ENCODE data around the gene LSR.

Gene LSR

GRCh38 chr19:35292421-35293362, 43.9 kb downstream of the LSR start:
- Histone ChIP-seq H3K9ac (ENCODE audit: low read depth, low read length) (no peak overlapping the region), H3K27me3 (ENCODE audit: insufficient read depth, low read length) (no peaks in the 10 kb centered on the region), H3K27ac (ENCODE audit: low read depth, low read length) (no peak overlapping the region), H3K4me3 (ENCODE audit: low read length) (no peak overlapping the region), H3K4me1 (ENCODE audit: insufficient read depth, low read length) (peaks cover 6% of the 10 kb centered on the region; the same call in 1 of the 2 replicates), H3K9me3 (ENCODE audit: insufficient read depth, low read depth, low read length) (no peaks in the 10 kb centered on the region), H3K36me3 (ENCODE audit: insufficient read depth, low read length) (no peaks in the 10 kb centered on the region)
- WGBS, result 88% methylated on average over 23 of the region's 23 CpGs

DNA sequence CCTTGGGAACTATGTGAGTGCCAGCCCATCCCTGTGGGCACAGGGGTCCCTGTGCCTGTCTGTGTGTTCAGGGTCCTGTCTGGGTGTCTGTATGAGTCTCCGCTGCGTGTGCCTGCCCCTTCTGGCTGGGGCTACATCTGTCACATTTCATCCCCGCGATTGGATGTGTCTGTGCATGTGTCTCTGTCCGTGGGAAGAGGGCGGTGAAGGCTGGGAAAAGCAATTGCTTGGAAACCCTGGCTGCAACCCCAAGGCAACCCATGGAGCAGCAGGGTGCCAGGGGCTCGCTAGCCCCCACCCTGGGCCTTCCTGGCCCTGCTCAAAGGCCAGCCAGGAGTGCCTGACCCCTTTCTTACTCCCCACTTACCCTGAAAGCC, 44.5 kb downstream of the LSR start:
- Histone ChIP-seq H3K9me3 (ENCODE audit: insufficient read depth, low read depth, low read length) (no peaks in the 10 kb centered on the region), H3K4me3 (ENCODE audit: low read length) (no peak overlapping the region), H3K4me1 (ENCODE audit: insufficient read depth, low read length) (peaks cover 6% of the 10 kb centered on the region; the same call in 1 of the 2 replicates), H3K27ac (ENCODE audit: low read depth, low read length) (no peak overlapping the region), H3K27me3 (ENCODE audit: insufficient read depth, low read length) (no peaks in the 10 kb centered on the region), H3K36me3 (ENCODE audit: insufficient read depth, low read length) (no peaks in the 10 kb centered on the region), H3K9ac (ENCODE audit: low read depth, low read length) (no peak overlapping the region)
- 80% methylated on average over 7 of the region's 7 CpGs for WGBS

DNA sequence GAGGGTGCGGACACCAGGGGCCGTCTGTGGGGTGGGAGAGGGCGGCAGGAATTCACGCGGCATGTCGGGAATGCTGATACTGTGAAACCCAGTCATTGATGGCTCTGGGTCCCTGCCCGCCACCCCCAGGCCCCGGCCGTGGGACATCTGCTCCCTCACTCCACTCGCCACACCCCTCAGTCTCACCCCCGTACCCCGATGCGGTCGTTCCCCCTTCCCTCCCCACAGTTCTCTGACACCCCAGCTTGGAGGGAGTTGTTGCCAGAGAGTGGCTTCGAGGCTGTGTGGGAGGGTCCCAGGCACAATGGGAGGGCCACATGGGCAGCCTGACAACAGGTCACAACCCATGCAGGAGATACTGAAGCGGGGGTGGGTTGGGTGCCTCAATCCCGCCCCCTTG, 45.0 kb downstream of the LSR start:
- WGBS, result 79% methylated on average over 17 of the region's 17 CpGs
- H3K4me1 ChIP-seq (ENCODE audit: insufficient read depth, low read length), result peaks cover 6% of the 10 kb centered on the region; the same call in 1 of the 2 replicates
- no peaks in the 10 kb centered on the region for H3K36me3 ChIP-seq (ENCODE audit: insufficient read depth, low read length)

GRCh38 chr19:35294328-35294727, 45.5 kb downstream of the LSR start:
- Histone ChIP-seq H3K36me3 (ENCODE audit: insufficient read depth, low read length) (no peaks in the 10 kb centered on the region), H3K4me1 (ENCODE audit: insufficient read depth, low read length) (peaks cover 6% of the 10 kb centered on the region; the same call in 1 of the 2 replicates), H3K4me3 (ENCODE audit: low read length) (no peak overlapping the region), H3K9ac (ENCODE audit: low read depth, low read length) (no peak overlapping the region), H3K27ac (ENCODE audit: low read depth, low read length) (no peak overlapping the region), H3K27me3 (ENCODE audit: insufficient read depth, low read length) (no peaks in the 10 kb centered on the region), H3K9me3 (ENCODE audit: insufficient read depth, low read depth, low read length) (no peaks in the 10 kb centered on the region)
- 90% methylated on average over 3 of the region's 3 CpGs for WGBS

More for the DNA sequence above, 45.0 kb downstream of the LSR start:
- Histone ChIP-seq H3K4me3 (ENCODE audit: low read length) (no peak overlapping the region), H3K9me3 (ENCODE audit: insufficient read depth, low read depth, low read length) (no peaks in the 10 kb centered on the region), H3K9ac (ENCODE audit: low read depth, low read length) (no peak overlapping the region), H3K27ac (ENCODE audit: low read depth, low read length) (no peak overlapping the region), H3K27me3 (ENCODE audit: insufficient read depth, low read length) (no peaks in the 10 kb centered on the region)

GRCh38 chr19:35294859-35295791, 46.3 kb downstream of the LSR start:
- no peak overlapping the region for H3K9ac ChIP-seq (ENCODE audit: low read depth, low read length)
- H3K27me3 ChIP-seq (ENCODE audit: insufficient read depth, low read length), result no peaks in the 10 kb centered on the region
- H3K4me1 ChIP-seq (ENCODE audit: insufficient read depth, low read length), result peaks cover 6% of the 10 kb centered on the region; the same call in 1 of the 2 replicates
- 84% methylated on average over 24 of the region's 25 CpGs for WGBS
- no peaks in the 10 kb centered on the region for H3K9me3 ChIP-seq (ENCODE audit: insufficient read depth, low read depth, low read length)
- H3K36me3 ChIP-seq (ENCODE audit: insufficient read depth, low read length), result no peaks in the 10 kb centered on the region
- H3K27ac ChIP-seq (ENCODE audit: low read depth, low read length), result no peak overlapping the region
- H3K4me3 ChIP-seq (ENCODE audit: low read length), result no peak overlapping the region

- Histone ChIP-seq H3K4me3 (ENCODE audit: low read length) (no peak overlapping the region), H3K9me3 (ENCODE audit: insufficient read depth, low read depth, low read length) (no peaks in the 10 kb centered on the region), H3K9ac (ENCODE audit: low read depth, low read length) (no peak overlapping the region), H3K4me1 (ENCODE audit: insufficient read depth, low read length) (peaks cover 6% of the 10 kb centered on the region; the same call in 1 of the 2 replicates), H3K36me3 (ENCODE audit: insufficient read depth, low read length) (no peaks in the 10 kb centered on the region), H3K27me3 (ENCODE audit: insufficient read depth, low read length) (no peaks in the 10 kb centered on the region), H3K27ac (ENCODE audit: low read depth, low read length) (no peak overlapping the region)
- WGBS, result 68% methylated on average over 24 of the region's 24 CpGs
Measured at GRCh38 chr19:35295792-35296462, 47.1 kb downstream of the LSR start.

- Histone ChIP-seq H3K27ac (ENCODE audit: low read depth, low read length) (no peak overlapping the region), H3K27me3 (ENCODE audit: insufficient read depth, low read length) (no peaks in the 10 kb centered on the region), H3K36me3 (ENCODE audit: insufficient read depth, low read length) (no peaks in the 10 kb centered on the region), H3K4me3 (ENCODE audit: low read length) (no peak overlapping the region), H3K4me1 (ENCODE audit: insufficient read depth, low read length) (0 out of 2 replicates have a peak, but pooled peaks cover 6% of the 10 kb centered on the region), H3K9me3 (ENCODE audit: insufficient read depth, low read depth, low read length) (no peaks in the 10 kb centered on the region), H3K9ac (ENCODE audit: low read depth, low read length) (no peak overlapping the region)
- WGBS, result 88% methylated on average over 7 of the region's 7 CpGs
Measured at GRCh38 chr19:35296644-35297514, 48.1 kb downstream of the LSR start.

DNA sequence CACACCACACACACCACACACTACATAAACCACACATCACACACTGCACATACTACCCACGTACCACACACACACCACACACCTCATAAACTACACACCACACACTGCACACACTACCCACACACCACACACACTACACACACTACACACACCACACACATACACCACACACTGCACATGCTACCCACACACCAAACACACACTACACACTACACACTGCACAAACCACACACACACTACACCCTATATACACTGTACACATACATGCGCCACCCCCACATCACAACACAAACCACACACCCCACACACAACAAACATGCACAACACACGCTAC, 48.7 kb downstream of the LSR start:
- WGBS, result 94% methylated on average over 3 of the region's 3 CpGs
- no peaks in the 10 kb centered on the region for H3K9me3 ChIP-seq (ENCODE audit: insufficient read depth, low read depth, low read length)
- 0 out of 2 replicates have a peak, but pooled peaks cover 6% of the 10 kb centered on the region for H3K4me1 ChIP-seq (ENCODE audit: insufficient read depth, low read length)
- H3K4me3 ChIP-seq (ENCODE audit: low read length), result no peak overlapping the region
- H3K9ac ChIP-seq (ENCODE audit: low read depth, low read length), result no peak overlapping the region
- no peaks in the 10 kb centered on the region for H3K36me3 ChIP-seq (ENCODE audit: insufficient read depth, low read length)
- H3K27me3 ChIP-seq (ENCODE audit: insufficient read depth, low read length), result no peaks in the 10 kb centered on the region
- no peak overlapping the region for H3K27ac ChIP-seq (ENCODE audit: low read depth, low read length)

GRCh38 chr19:35297922-35298321, 49.1 kb downstream of the LSR start:
- 90% methylated on average over 2 of the region's 2 CpGs for WGBS
- 0 out of 2 replicates have a peak, but pooled peaks cover 6% of the 10 kb centered on the region for H3K4me1 ChIP-seq (ENCODE audit: insufficient read depth, low read length)

DNA sequence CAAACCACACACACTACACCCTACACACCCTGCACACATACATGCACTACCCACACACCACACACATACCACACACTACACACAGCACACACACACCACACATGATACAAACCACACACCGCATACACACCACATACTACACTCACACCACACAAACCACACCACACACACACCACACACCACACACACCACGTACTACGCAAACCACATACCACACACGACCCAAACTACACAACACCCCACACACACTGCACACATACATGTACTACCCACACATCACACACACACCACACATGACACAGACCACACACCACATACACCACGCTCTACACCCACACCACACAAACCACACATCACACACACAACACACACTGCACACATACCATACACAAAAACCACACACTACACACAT, 49.8 kb downstream of the LSR start:
- H3K9ac ChIP-seq (ENCODE audit: low read depth, low read length), result no peak overlapping the region
- no peak overlapping the region for H3K27ac ChIP-seq (ENCODE audit: low read depth, low read length)
- H3K4me1 ChIP-seq (ENCODE audit: insufficient read depth, low read length), result 0 out of 2 replicates have a peak, but pooled peaks cover 4% of the 10 kb centered on the region
- no peak overlapping the region for H3K4me3 ChIP-seq (ENCODE audit: low read length)
- H3K36me3 ChIP-seq (ENCODE audit: insufficient read depth, low read length), result no peaks in the 10 kb centered on the region
- WGBS, result 90% methylated on average over 5 of the region's 5 CpGs
- no peaks in the 10 kb centered on the region for H3K27me3 ChIP-seq (ENCODE audit: insufficient read depth, low read length)
- no peaks in the 10 kb centered on the region for H3K9me3 ChIP-seq (ENCODE audit: insufficient read depth, low read depth, low read length)

More at GRCh38 chr19:35297922-35298321, 49.1 kb downstream of the LSR start:
- H3K36me3 ChIP-seq (ENCODE audit: insufficient read depth, low read length), result no peaks in the 10 kb centered on the region
- H3K4me3 ChIP-seq (ENCODE audit: low read length), result no peak overlapping the region
- no peaks in the 10 kb centered on the region for H3K27me3 ChIP-seq (ENCODE audit: insufficient read depth, low read length)
- H3K9ac ChIP-seq (ENCODE audit: low read depth, low read length), result no peak overlapping the region
- no peak overlapping the region for H3K27ac ChIP-seq (ENCODE audit: low read depth, low read length)
- H3K9me3 ChIP-seq (ENCODE audit: insufficient read depth, low read depth, low read length), result no peaks in the 10 kb centered on the region
